HepG2 (cell line): ENCODE data around the gene SERHL2. TPM values are rescaled to one million over a fixed set of nuclear protein-coding genes. Genes with fewer than 3 reads are reported as not detected.

Experiments
- CREBL2 ChIP-seq: sonication (generic); formaldehyde crosslinking; IDR thresholded peaks from 2 replicates; pipeline ENCODE4 v1.8.1; 2023; ENCODE audit warnings: missing genetic modification reagents, mild to moderate bottlenecking, borderline replicate concordance
- ETV5 ChIP-seq: IDR thresholded peaks from 2 replicates; pipeline ENCODE4 v1.6.1; 2018; ENCODE audit warnings: missing biosample characterization, missing genetic modification reagents, inconsistent platforms, borderline replicate concordance
- IRX3 ChIP-seq: sonication (generic); formaldehyde crosslinking; IDR thresholded peaks from 2 replicates; pipeline ENCODE4 v1.8.1; 2023; ENCODE audit warnings: mild to moderate bottlenecking, low read depth, missing genetic modification reagents, borderline replicate concordance
- KIAA2018 ChIP-seq: sonication (generic); formaldehyde crosslinking; IDR thresholded peaks from 2 replicates; pipeline ENCODE4 v1.5.0; 2020; ENCODE audit warnings: mild to moderate bottlenecking, missing genetic modification reagents, borderline replicate concordance
- KLF13 ChIP-seq: sonication (generic); formaldehyde crosslinking; IDR thresholded peaks from 2 replicates; pipeline ENCODE4 v1.4.0; 2020; ENCODE audit warnings: mild to moderate bottlenecking, missing genetic modification reagents
- REPIN1 ChIP-seq: sonication (generic); formaldehyde crosslinking; IDR thresholded peaks from 2 replicates; pipeline ENCODE4 v1.8.0; 2022; ENCODE audit warnings: missing genetic modification reagents, low read depth, mild to moderate bottlenecking, borderline replicate concordance
- RFXAP ChIP-seq: sonication (generic); formaldehyde crosslinking; IDR thresholded peaks from 2 replicates; pipeline ENCODE4 v1.4.0; 2020; ENCODE audit warnings: missing genetic modification reagents, borderline replicate concordance
- TFDP1 ChIP-seq: IDR thresholded peaks from 2 replicates; pipeline ENCODE4 v1.6.1; 2016; ENCODE audit warnings: missing compliant biosample characterization, missing genetic modification reagents, borderline replicate concordance
- YY1 ChIP-seq: IDR thresholded peaks from 2 replicates; pipeline ENCODE4 v1.6.1; 2011; ENCODE audit warnings: low read length, low read depth, moderate library complexity, mild to moderate bottlenecking; ENCODE audit not compliant: insufficient read depth, insufficient replicate concordance
- ZFP36L1 ChIP-seq: sonication (generic); formaldehyde crosslinking; IDR thresholded peaks from 2 replicates; pipeline ENCODE4 v1.8.0; 2022; ENCODE audit warnings: mild to moderate bottlenecking, missing genetic modification reagents, moderate library complexity
- ZGPAT ChIP-seq: IDR thresholded peaks from 2 replicates; pipeline ENCODE4 v1.6.1; 2016; ENCODE audit warnings: mild to moderate bottlenecking
- ZNF569 ChIP-seq: sonication (generic); formaldehyde crosslinking; IDR thresholded peaks from 2 replicates; pipeline ENCODE4 v1.5.0; 2020; ENCODE audit warnings: mild to moderate bottlenecking, missing genetic modification reagents, moderate library complexity, borderline replicate concordance
- ZNF574 ChIP-seq: sonication (generic); formaldehyde crosslinking; IDR thresholded peaks from 2 replicates; pipeline ENCODE4 v1.4.0; 2020; ENCODE audit warnings: missing genetic modification reagents
- ZNF766 ChIP-seq: sonication (generic); formaldehyde crosslinking; IDR thresholded peaks from 2 replicates; pipeline ENCODE4 v1.5.0; 2020; ENCODE audit warnings: missing genetic modification reagents, borderline replicate concordance
- polyA plus RNA-seq, 8 experiments: library from polyadenylated mRNA; depleted of rRNA in 3 of 8; stranded (reverse) in 7 of 8; unstranded in 1 of 8; fragments of >200 nt; fragmentation: Illumina TruSeq in 4 of 8; extraction: Trizol in 4 of 8; gene quantifications; 2 replicates each; pipeline versions ENCODE4 v1.2.1 to v1.2.3, GENCODE V29; 2011 to 2016; ENCODE audit warnings: low read depth in 4 of 8, missing spikeins in 1 of 8, mixed read lengths in 1 of 8; ENCODE audit not compliant: insufficient read depth in 1 of 8
- total RNA-seq, 5 experiments: library from RNA; depleted of rRNA; stranded (reverse); fragments of >200 nt; fragmentation: Illumina TruSeq; extraction: Trizol; gene quantifications; 2 replicates each; pipeline ENCODE4 v1.2.3, GENCODE V29; 2016; ENCODE audit warnings: low read depth in 1 of 5

The SERHL2 gene
- total and polyA plus RNA-seq, 2 of the 13 experiments (the other 11 are each of a cell fraction or from before 2014, with no cell fraction given): 1.0 to 1.8 TPM

GRCh38 chr22:42601879-42602465, 48.2 kb downstream of the SERHL2 start (continued):
- TF ChIP-seq KIAA2018 (CRISPR knock-in tag) (no peak), KLF13 (no peak), ZGPAT (CRISPR knock-in tag) (peak; percentile 46; the same call in 1 of the 2 replicates), CREBL2 (CRISPR knock-in tag) (no peak), RFXAP (CRISPR knock-in tag) (no peak), YY1 (no peak), ZNF574 (CRISPR knock-in tag) (peak; percentile 58; the same call in 1 of the 2 replicates), REPIN1 (CRISPR knock-in tag) (peak; percentile 52; the same call in 1 of the 2 replicates), TFDP1 (peak; percentile 5; the same call in 1 of the 2 replicates), ZNF569 (CRISPR knock-in tag) (no peak), ZFP36L1 (CRISPR knock-in tag) (no peak), IRX3 (CRISPR knock-in tag) (no peak), ZNF766 (CRISPR knock-in tag) (no peak), ETV5 (no peak; the same call in 1 of the 2 replicates)
